Neural progenitor cell (in vitro differentiated cells): Measurements from ENCODE around the gene PFDN6.

Source experiments
- EZH2 ChIP-seq: fragments of 200-600 bp; sonication (generic); IDR thresholded peaks from 2 replicates; pipeline ENCODE4 v1.6.1; 2017; ENCODE audit warnings: antibody characterized with exemption, mild to moderate bottlenecking, moderate library complexity
- EZH2phosphoT487 ChIP-seq: fragments of 200-600 bp; sonication (generic); IDR thresholded peaks from 2 replicates; pipeline ENCODE4 v1.6.1; 2017; ENCODE audit warnings: antibody characterized with exemption
- TF ChIP-seq, protein P1 (sequence below): fragments of 200-600 bp; sonication (generic); IDR thresholded peaks from 2 replicates; pipeline ENCODE4 v1.5.1; 2017; ENCODE audit warnings: antibody characterized with exemption, mild to moderate bottlenecking

DNA sequence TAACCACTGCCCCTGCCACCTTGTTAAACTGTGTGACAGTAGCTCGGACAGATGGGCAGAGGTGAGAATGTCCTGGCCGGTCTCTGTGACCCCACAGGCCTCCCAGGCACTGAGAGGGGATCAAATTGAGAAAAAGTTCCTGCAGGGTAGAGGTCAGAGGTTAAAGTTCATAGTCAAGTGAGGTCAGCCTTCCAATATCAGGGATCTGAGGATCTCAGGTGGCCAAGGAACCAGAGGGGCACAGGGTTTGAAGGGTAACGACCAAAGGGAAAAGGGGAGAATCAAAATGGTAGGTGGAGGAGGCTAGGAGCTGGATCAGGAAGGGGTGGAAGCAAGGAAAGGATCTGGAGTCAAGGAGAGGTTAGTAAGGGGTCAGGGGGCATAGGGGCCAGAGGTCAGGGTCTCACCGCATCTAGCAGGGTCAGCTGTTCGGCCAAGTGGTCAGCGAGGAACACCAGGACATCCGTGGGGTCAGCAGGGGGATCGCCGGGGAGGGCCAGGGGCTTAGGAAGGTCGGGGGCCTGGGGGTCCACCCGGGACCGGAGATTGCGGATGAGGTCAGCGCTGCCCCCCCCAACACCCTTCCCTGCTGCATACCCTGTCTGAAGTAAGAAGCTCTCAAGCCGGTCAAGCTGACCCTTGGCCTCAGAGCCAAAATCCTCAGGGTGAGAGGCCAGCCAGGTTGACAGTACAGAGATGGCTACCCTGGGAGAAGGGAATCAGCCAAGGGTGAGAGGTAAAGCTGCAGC is 6.4 kb downstream of the PFDN6 start:
- TF ChIP-seq, protein P1, sequence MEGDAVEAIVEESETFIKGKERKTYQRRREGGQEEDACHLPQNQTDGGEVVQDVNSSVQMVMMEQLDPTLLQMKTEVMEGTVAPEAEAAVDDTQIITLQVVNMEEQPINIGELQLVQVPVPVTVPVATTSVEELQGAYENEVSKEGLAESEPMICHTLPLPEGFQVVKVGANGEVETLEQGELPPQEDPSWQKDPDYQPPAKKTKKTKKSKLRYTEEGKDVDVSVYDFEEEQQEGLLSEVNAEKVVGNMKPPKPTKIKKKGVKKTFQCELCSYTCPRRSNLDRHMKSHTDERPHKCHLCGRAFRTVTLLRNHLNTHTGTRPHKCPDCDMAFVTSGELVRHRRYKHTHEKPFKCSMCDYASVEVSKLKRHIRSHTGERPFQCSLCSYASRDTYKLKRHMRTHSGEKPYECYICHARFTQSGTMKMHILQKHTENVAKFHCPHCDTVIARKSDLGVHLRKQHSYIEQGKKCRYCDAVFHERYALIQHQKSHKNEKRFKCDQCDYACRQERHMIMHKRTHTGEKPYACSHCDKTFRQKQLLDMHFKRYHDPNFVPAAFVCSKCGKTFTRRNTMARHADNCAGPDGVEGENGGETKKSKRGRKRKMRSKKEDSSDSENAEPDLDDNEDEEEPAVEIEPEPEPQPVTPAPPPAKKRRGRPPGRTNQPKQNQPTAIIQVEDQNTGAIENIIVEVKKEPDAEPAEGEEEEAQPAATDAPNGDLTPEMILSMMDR, result no peak
- TF ChIP-seq EZH2, result no peak
- TF ChIP-seq EZH2phosphoT487, result no peak
